ENCODE data around the gene TOMT.

GRCh38 chr11:72111300-72112142 lies 5.8 kb downstream of the TOMT start:
- TF ChIP-seq CTCF (IDR thresholded peaks at IDR 0.05) (no peak), ZFX (IDR thresholded peaks at IDR 0.05; ENCODE audit: borderline replicate concordance) (no peak)

Measured in 22Rv1 (cell line).